Muscle of leg (tissue), 11 donors: ENCODE results near the gene DMBT1. TPM values are rescaled to one million over a fixed set of nuclear protein-coding genes. Genes with fewer than 3 reads are reported as not detected.

Experiments
- DNase-seq: peaks from one replicate; pipeline ENCODE4 v3.0.0; 2013
- H3K27ac ChIP-seq: one replicate; pipeline ENCODE4 v1.5.1; 2013; ENCODE audit warnings: mild to moderate bottlenecking, low read length, control low read depth
- H3K27me3 ChIP-seq: one replicate; pipeline ENCODE4 v1.6.1; 2013; ENCODE audit warnings: low read length; ENCODE audit not compliant: control insufficient read depth, insufficient read depth
- H3K36me3 ChIP-seq: one replicate; pipeline ENCODE4 v1.6.1; 2013; ENCODE audit warnings: low read length; ENCODE audit not compliant: control insufficient read depth, insufficient read depth
- H3K4me1 ChIP-seq: one replicate; pipeline ENCODE4 v1.6.1; 2013; ENCODE audit warnings: low read length; ENCODE audit not compliant: control insufficient read depth, insufficient read depth
- H3K4me3 ChIP-seq: one replicate; pipeline ENCODE4 v1.5.1; 2013; ENCODE audit warnings: low read length, control low read depth
- H3K9me3 ChIP-seq: replicated peaks from 2 replicates; pipeline ENCODE4 v1.6.1; 2013; ENCODE audit warnings: low read depth, low read length; ENCODE audit not compliant: control insufficient read depth
- WGBS: methylation state at CpG from one replicate; pipeline ENCODE4 v1.1.5; 2013; ENCODE audit warnings: missing lambda C conversion rate; ENCODE audit not compliant: insufficient coverage; 5-methylcytosine and 5-hydroxymethylcytosine counted together
- polyA plus RNA-seq, 8 donors: library from polyadenylated mRNA; unstranded; fragments of 120-200 nt; gene quantifications; one replicate each; pipeline versions ENCODE4 v1.2.1 to v1.2.3, GENCODE V29; 2013; ENCODE audit warnings: inconsistent platforms in 1 of 8, low replicate concordance in 1 of 8; ENCODE audit not compliant: insufficient read length in 8 of 8, insufficient read depth in 1 of 8
- total RNA-seq: library from RNA; stranded (reverse); fragments of 120-200 nt; gene quantifications from one replicate; pipeline ENCODE4 v1.2.4, GENCODE V29; 2013

The DMBT1 gene
- total and polyA plus RNA-seq, 9 donors = under 0.01 to 14.3 (median 0.40) TPM; not detected in 3

DNA sequence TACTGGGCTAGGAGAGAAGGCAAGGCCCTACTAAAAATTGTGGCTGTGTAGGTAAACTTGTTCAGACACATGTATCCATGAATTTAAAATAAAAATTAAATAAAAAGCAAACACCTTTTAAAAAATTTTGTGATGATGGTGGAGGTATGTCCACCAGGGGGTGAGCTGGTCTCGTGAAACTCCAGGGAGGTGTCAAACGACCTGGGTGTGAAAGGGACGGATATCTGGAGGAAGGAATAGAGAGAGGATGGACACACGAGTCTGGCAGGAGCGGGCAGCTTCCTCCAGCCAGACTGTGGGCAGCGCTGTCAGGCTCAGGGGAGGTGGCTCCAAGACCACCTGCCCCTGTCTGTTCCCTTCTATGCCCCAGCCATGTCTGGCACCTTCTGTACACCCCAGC is 34.8 kb upstream of the DMBT1 start:
- 50% methylated on average over 6 of the region's 6 CpGs for WGBS
- H3K4me1 ChIP-seq = peaks cover 5% of the 10 kb centered on the region
- no peaks in the 10 kb centered on the region for H3K9me3 ChIP-seq
- H3K27ac ChIP-seq = no peak overlapping the region
- no peaks in the 10 kb centered on the region for H3K36me3 ChIP-seq
- no peak for DNase-seq
- H3K4me3 ChIP-seq = no peak overlapping the region
- peaks cover 4% of the 10 kb centered on the region for H3K27me3 ChIP-seq

DNA sequence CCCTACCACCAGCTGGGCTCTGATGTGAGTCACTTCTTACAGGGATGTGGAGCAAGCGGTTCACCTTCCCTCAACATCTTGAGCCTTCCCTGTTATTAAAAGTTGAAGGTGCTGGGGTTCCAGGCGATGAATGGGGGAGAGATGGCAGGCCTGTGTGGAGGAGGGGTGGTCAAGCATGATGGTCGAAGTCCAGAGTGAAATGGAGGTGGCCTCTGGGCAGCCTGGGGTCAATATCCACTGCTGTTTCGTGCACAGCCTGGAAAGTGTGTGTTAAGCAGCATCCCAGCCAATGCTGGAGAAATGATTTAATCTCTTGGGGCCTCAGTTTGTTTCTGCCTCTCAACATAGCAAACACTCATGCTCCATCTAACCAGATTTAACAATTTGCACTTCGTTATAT is 33.7 kb upstream of the DMBT1 start:
- Histone ChIP-seq H3K4me1 (peaks cover 5% of the 10 kb centered on the region), H3K4me3 (no peak overlapping the region), H3K9me3 (no peaks in the 10 kb centered on the region), H3K36me3 (no peaks in the 10 kb centered on the region), H3K27ac (no peak overlapping the region), H3K27me3 (peaks cover 4% of the 10 kb centered on the region)
- DNase-seq = no peak
- 50% methylated on average over 1 of the region's 5 CpGs for WGBS

DNA sequence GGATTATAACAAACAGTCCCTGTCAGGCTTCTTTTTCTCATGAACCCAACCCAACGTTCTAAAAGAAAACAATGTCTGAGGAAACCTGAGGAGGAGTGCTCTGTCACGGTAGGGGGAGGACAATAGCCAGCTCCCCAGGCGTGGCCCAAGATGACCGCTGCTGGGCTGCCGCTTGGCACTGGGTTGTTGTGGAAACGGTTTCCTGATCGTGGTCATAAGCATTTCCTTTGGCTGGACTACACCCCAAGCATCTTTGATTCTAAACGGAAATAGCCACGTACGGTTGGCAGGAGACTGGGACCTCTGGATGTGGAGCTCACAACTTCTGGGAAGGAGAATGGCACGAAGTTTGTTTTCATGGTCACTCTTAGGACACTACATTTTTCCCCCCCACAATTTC is 30.4 kb upstream of the DMBT1 start:
- no peak for DNase-seq
- Histone ChIP-seq H3K36me3 (no peaks in the 10 kb centered on the region), H3K9me3 (no peaks in the 10 kb centered on the region), H3K4me1 (peaks cover 5% of the 10 kb centered on the region), H3K4me3 (no peak overlapping the region), H3K27me3 (peaks cover under 1% of the 10 kb centered on the region), H3K27ac (no peak overlapping the region)
- WGBS = 73% methylated on average over 3 of the region's 11 CpGs

DNA sequence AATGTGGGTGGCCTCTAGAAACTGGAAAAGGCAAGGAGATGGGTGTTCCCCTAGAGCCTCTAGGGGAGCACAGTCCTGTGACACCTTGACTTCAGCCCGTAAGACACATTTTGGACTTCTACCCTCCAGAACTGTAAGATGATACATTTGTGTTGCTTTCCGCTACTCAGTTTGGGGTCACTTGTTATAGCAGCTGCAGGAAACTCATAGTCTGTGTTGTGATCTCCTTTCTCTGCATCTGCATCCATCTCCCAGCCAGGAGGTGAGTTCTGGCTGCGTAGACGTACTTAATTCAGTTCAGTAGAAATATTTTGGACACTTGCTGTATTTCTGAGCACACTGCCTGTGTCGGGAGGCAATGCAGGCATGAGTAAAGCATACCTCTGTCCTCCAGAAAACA is 29.3 kb upstream of the DMBT1 start:
- no peak for DNase-seq
- no peaks in the 10 kb centered on the region for H3K36me3 ChIP-seq
- peaks cover 5% of the 10 kb centered on the region for H3K4me1 ChIP-seq
- H3K9me3 ChIP-seq = no peaks in the 10 kb centered on the region
- no peak overlapping the region for H3K27ac ChIP-seq
- H3K4me3 ChIP-seq = no peak overlapping the region
- H3K27me3 ChIP-seq = no peaks in the 10 kb centered on the region
- no CpG with 5 or more reads among the region's 5 CpGs for WGBS

DNA sequence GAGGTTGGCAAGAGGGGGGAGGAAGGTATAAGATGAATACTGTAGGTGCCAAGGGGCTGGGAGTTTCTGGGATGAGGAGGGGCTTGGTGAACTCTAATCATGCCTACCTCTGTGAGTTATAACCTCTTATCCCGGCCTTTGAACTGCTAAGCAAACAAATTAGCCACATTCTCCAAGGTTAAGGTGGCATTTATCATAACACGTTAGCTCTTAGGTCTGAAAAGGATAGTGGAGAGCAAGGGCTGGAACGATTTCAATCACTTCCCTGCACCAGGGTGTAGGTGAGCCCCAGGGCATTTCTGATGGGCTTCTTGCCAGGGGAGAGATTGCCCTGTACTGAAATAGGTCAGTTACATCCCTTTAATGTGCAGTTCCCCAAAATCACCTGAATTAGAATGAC is 28.6 kb upstream of the DMBT1 start:
- peaks cover 5% of the 10 kb centered on the region for H3K4me1 ChIP-seq
- no peak for DNase-seq
- H3K4me3 ChIP-seq = no peak overlapping the region
- H3K27me3 ChIP-seq = no peaks in the 10 kb centered on the region
- WGBS = 67% methylated on average over 1 of the region's 3 CpGs
- H3K27ac ChIP-seq = no peak overlapping the region
- no peaks in the 10 kb centered on the region for H3K36me3 ChIP-seq
- H3K9me3 ChIP-seq = no peaks in the 10 kb centered on the region

DNA sequence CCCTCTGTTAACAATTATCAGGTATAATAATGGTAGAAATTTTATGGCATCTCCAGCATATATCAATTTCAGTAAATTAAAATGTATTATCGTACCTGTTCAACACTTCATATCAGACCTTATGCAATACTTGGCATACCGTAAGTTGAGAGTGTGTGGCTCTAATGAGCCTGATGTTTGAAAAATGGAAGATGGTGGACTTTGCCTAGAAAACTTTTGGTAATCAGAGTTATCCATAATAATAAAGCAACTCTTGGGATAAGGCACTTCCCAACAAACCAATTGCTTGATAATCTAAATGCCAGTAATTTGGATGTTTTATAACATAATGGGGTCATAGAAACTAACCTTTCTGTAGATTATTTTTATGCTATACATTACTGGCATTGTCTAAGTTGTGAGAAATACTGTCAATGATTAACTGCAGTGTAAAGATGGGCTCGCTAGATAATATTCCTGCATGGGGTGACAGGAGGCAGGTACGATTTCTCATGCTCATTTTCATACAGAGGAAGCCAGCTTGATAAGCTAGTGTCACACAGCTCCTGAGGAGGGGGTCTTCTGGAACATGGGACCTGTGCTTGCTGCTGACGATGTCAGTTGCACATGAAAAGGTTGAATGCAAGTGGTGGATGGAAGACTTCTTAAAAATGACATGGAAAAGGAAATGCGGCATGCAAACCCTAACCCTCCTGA is 27.8 kb upstream of the DMBT1 start:
- Histone ChIP-seq H3K27me3 (no peaks in the 10 kb centered on the region), H3K36me3 (no peaks in the 10 kb centered on the region), H3K4me1 (peaks cover 5% of the 10 kb centered on the region), H3K4me3 (no peak overlapping the region), H3K27ac (no peak overlapping the region), H3K9me3 (no peaks in the 10 kb centered on the region)
- 89% methylated on average over 3 of the region's 6 CpGs for WGBS
- DNase-seq = no peak

DNA sequence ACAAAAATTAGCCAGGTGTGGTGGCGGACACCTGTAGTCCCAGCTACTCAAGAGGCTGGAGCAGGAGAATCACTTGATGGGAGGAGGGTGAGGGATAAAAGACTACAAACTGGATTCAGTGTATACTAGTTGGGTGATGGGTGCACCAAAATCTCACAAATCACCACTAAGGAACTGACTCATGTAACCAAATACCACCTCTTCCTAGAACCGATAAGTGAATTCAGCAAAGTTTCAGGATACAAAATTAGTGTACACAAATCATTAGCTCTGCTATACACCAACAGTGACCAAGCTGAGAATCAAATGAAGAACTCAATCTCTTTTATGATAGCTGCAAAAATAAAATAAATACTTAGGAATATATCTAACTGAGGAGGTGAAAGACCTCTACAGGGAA is 23.0 kb upstream of the DMBT1 start:
- no peak overlapping the region for H3K4me3 ChIP-seq
- H3K36me3 ChIP-seq = no peaks in the 10 kb centered on the region
- H3K4me1 ChIP-seq = no peaks in the 10 kb centered on the region
- no CpG with 5 or more reads among the region's 2 CpGs for WGBS
- H3K27me3 ChIP-seq = peaks cover 4% of the 10 kb centered on the region
- no peaks in the 10 kb centered on the region for H3K9me3 ChIP-seq
- no peak overlapping the region for H3K27ac ChIP-seq
- DNase-seq = no peak

DNA sequence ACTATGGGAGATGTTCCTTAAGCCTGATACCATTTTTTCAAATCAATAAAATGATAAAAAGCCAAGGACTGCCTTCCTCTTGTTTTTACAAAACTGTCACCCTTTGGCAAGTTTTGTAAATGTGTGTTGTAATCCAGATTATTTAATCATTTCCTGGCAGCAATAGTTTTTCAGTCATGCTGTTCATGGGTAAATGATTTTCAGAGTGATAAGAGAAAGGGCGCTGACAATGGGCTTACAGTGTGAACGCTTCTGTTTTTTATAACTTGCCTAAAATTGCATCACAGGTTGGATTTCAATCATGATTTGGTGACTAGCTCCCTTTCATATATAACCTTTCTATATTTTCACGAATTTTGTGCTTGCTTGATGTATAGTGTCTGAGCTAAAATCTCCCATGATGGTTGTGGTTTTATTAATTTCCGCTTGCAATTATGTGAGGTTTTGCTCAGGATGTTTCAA is 19.0 kb upstream of the DMBT1 start:
- WGBS = no CpG with 5 or more reads among the region's 4 CpGs
- Histone ChIP-seq H3K4me3 (no peak overlapping the region), H3K4me1 (no peaks in the 10 kb centered on the region), H3K9me3 (no peaks in the 10 kb centered on the region), H3K27ac (no peak overlapping the region), H3K27me3 (peaks cover 4% of the 10 kb centered on the region), H3K36me3 (no peaks in the 10 kb centered on the region)
- no peak for DNase-seq

DNA sequence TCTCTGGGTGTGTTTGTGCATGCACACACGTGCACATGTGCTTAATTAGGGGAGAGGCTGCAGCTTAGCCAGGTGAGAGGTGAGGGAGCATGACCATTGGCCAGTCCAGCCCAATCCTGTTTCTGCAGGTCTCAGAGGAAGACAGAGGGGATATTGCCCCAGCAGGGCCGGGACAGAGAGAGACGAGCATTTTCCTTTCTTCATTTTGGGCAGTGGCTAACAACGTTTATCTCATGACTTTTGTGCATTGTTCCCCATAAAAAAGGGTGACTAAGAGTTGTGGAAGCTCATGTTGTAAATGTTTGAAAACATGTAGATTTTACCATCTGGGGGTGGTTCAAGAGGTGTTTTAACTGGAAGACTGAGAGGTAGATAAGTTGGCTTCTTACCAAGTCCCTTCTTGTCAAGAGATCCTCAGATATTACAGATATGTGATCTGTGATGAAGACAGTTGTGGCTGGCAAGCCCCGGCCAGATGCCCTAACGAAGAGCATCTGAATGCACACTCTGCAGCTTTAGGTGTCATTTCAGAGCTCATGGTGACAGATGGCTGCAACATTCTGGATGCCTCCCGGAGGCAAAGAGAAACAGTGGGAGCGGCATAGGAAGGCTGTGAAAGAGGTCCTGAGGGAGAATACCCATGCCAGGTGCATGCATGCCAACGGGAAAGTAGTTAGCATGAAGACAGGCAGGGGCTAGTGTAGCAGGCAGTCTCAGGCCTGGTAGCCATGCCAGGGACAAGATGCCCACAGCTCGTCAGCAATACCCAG is 16.7 kb upstream of the DMBT1 start:
- WGBS = 60% methylated on average over 10 of the region's 10 CpGs
- H3K4me1 ChIP-seq = no peaks in the 10 kb centered on the region
- no peak overlapping the region for H3K27ac ChIP-seq
- DNase-seq = no peak
- H3K36me3 ChIP-seq = no peaks in the 10 kb centered on the region
- no peak overlapping the region for H3K4me3 ChIP-seq
- H3K9me3 ChIP-seq = no peaks in the 10 kb centered on the region
- peaks cover 4% of the 10 kb centered on the region for H3K27me3 ChIP-seq

DNA sequence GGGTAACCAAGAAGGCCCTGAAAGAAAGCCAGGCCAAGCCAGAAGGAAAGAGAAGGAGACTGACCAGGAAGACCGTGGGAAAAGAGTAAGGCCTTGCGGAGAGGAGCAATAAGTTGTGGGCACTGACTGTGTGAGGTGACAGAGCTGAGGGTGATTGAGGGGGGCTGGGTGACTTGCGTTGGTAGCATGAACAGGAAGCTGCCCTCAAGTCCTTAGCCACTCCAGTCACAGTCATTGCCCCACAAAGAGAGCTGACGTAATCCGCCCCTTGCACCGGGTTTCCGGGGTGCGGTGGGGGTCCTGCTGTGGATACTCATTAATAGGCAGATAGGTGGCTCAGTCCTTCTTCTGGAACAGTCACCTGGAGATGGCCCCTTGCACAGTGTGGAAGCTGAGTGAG is 16.1 kb upstream of the DMBT1 start:
- no peak for DNase-seq
- Histone ChIP-seq H3K4me1 (no peaks in the 10 kb centered on the region), H3K27ac (no peak overlapping the region), H3K27me3 (peaks cover 4% of the 10 kb centered on the region), H3K36me3 (no peaks in the 10 kb centered on the region), H3K9me3 (no peaks in the 10 kb centered on the region), H3K4me3 (no peak overlapping the region)
- 91% methylated on average over 8 of the region's 8 CpGs for WGBS
